PC-3 (cell line): ENCODE results near the gene MZB1. TPM values are rescaled to one million over a fixed set of nuclear protein-coding genes. Genes with fewer than 3 reads are reported as not detected.

Experiments used
- ATAC-seq: fragments of 200-7000 bp; cut with Tn5 transposase; 2 replicates; pipeline ENCODE4 v1.9.1; 2020; ENCODE audit warnings: mild to moderate bottlenecking, moderate library complexity
- BruUV-seq: library from RNA; stranded (reverse); fragments of 400-500 nt; replicated peaks from 2 replicates; lab custom pipeline; 2021; lab: Mats Ljungman, UMichigan
- CTCF ChIA-PET: fragments of 300-600 bp; sonication (Branson Sonifier 250); formaldehyde crosslinking; loops from one replicate; lab custom pipeline; 2022; ENCODE audit warnings: antibody characterized with exemption; lab: Charles Lee
- POLR2A ChIA-PET: fragments of 300-600 bp; sonication (Branson Sonifier 250); formaldehyde crosslinking; loops from one replicate; lab custom pipeline; 2022; ENCODE audit warnings: antibody characterized with exemption; ENCODE audit not compliant: unreplicated experiment; lab: Charles Lee
- DNase-seq: peaks from one replicate; pipeline ENCODE4 v3.0.0-alpha.2; 2015
- H2AFZ ChIP-seq: fragments of 300-600 bp; sonication (generic); 2 replicates; pipeline ENCODE4 v1.6.0; 2016; ENCODE audit warnings: antibody characterized with exemption, low read length
- H3F3A ChIP-seq: fragments of 300-600 bp; sonication (generic); one replicate; pipeline ENCODE4 v1.6.0; 2017; ENCODE audit warnings: antibody characterized with exemption, low read length, control low read depth, mild to moderate bottlenecking; ENCODE audit not compliant: unreplicated experiment
- H3K27ac ChIP-seq: fragments of 300-600 bp; sonication (generic); 2 replicates; pipeline ENCODE4 v1.5.1; 2016; ENCODE audit warnings: mild to moderate bottlenecking, low read length
- H3K27me3 ChIP-seq: fragments of 300-600 bp; sonication (generic); 2 replicates; pipeline ENCODE4 v1.6.1; 2016; ENCODE audit warnings: low read length, mixed read lengths
- H3K36me3 ChIP-seq: fragments of 300-600 bp; sonication (generic); 2 replicates; pipeline ENCODE4 v1.6.1; 2016; ENCODE audit warnings: low read depth, mixed run types, low read length, mixed read lengths
- H3K4me1 ChIP-seq: fragments of 300-600 bp; sonication (generic); 2 replicates; pipeline ENCODE4 v1.5.1; 2016; ENCODE audit warnings: low read length; ENCODE audit not compliant: insufficient read depth
- H3K4me2 ChIP-seq: fragments of 300-600 bp; sonication (generic); 2 replicates; pipeline ENCODE4 v1.6.0; 2016; ENCODE audit warnings: low read length
- H3K4me3 ChIP-seq: fragments of 300-600 bp; sonication (generic); 2 replicates; pipeline ENCODE4 v1.5.1; 2016; ENCODE audit warnings: mild to moderate bottlenecking, low read length, mixed read lengths
- H3K79me2 ChIP-seq: fragments of 300-600 bp; sonication (generic); 2 replicates; pipeline ENCODE4 v1.6.1; 2017; ENCODE audit warnings: low read length, mixed read lengths
- H3K9ac ChIP-seq: fragments of 300-600 bp; sonication (generic); 2 replicates; pipeline ENCODE4 v1.6.0; 2016; ENCODE audit warnings: mild to moderate bottlenecking, low read length
- H3K9me2 ChIP-seq: fragments of 300-600 bp; sonication (generic); replicated peaks from 2 replicates; pipeline ENCODE4 v1.6.1; 2016; ENCODE audit warnings: mixed run types, low read length, mixed read lengths
- H3K9me3 ChIP-seq: fragments of 300-600 bp; sonication (generic); 2 replicates; pipeline ENCODE4 v1.6.1; 2016; ENCODE audit warnings: low read length, mixed read lengths
- H4K20me1 ChIP-seq: fragments of 300-600 bp; sonication (generic); 2 replicates; pipeline ENCODE4 v1.6.1; 2016; ENCODE audit warnings: low read length, mixed read lengths
- EZH2 ChIP-seq: fragments of 300-600 bp; sonication (generic); IDR thresholded peaks from one replicate; pipeline ENCODE4 v1.6.1; 2017; ENCODE audit warnings: antibody characterized with exemption, mild to moderate bottlenecking, low read length; ENCODE audit not compliant: unreplicated experiment
- EZH2phosphoT487 ChIP-seq: fragments of 300-600 bp; sonication (generic); IDR thresholded peaks from 2 replicates; pipeline ENCODE4 v1.6.1; 2018; ENCODE audit warnings: mild to moderate bottlenecking, antibody characterized with exemption, low read length, borderline replicate concordance
- intact Hi-C: fragments of 100-400 bp; cut with micrococcal nuclease; formaldehyde crosslinking; loops from 2 replicates; pipeline ENCODE4 v1.9.0; 2023
- total RNA-seq: library from RNA; depleted of rRNA; stranded (reverse); fragments of >200 nt; gene quantifications from 2 replicates; pipeline ENCODE4 v1.2.3, GENCODE V29; 2014
- TF ChIP-seq, protein P1 (sequence below): fragments of 300-600 bp; sonication (generic); conservative IDR thresholded peaks from 2 replicates; pipeline ENCODE4 v1.5.1; 2017; ENCODE audit warnings: antibody characterized with exemption, low read depth, mild to moderate bottlenecking, low read length

Gene MZB1
- total RNA-seq, 1 experiment from 2014 or later, result 0.22 TPM

DNA sequence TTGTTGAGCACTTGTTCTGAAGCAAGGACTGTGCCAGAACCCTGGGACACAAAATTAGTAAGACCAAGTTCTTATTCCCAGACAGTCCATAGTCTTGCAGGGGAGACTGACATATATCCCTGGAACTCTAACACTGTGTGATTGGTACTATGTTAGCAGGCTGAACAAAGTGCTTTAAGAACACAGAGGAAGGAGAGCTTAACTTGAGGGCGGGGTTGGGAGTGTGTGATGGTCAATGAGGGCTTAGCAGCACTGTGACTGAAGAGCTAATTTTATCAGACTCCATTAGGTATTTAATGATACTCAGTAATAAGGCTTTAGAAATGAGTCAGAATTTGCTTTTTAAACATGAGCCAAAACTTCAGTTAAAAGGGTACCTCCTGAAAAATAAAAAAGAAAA, 29.1 kb upstream of the MZB1 start:
- H4K20me1 ChIP-seq, result no peaks in the 10 kb centered on the region
- no peak overlapping the region for H2AFZ ChIP-seq
- TF ChIP-seq, protein P1, sequence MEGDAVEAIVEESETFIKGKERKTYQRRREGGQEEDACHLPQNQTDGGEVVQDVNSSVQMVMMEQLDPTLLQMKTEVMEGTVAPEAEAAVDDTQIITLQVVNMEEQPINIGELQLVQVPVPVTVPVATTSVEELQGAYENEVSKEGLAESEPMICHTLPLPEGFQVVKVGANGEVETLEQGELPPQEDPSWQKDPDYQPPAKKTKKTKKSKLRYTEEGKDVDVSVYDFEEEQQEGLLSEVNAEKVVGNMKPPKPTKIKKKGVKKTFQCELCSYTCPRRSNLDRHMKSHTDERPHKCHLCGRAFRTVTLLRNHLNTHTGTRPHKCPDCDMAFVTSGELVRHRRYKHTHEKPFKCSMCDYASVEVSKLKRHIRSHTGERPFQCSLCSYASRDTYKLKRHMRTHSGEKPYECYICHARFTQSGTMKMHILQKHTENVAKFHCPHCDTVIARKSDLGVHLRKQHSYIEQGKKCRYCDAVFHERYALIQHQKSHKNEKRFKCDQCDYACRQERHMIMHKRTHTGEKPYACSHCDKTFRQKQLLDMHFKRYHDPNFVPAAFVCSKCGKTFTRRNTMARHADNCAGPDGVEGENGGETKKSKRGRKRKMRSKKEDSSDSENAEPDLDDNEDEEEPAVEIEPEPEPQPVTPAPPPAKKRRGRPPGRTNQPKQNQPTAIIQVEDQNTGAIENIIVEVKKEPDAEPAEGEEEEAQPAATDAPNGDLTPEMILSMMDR, result no peak
- TF ChIP-seq EZH2phosphoT487 (no peak), EZH2 (no peak)
- no peaks in the 10 kb centered on the region for H3K36me3 ChIP-seq
- no peak for ATAC-seq
- no peak overlapping the region for H3K27ac ChIP-seq
- no peaks in the 10 kb centered on the region for H3F3A ChIP-seq
- no peaks in the 10 kb centered on the region for H3K27me3 ChIP-seq
- no peak overlapping the region for H3K4me2 ChIP-seq
- H3K4me3 ChIP-seq, result no peak overlapping the region
- CTCF ChIA-PET, result no interaction called here
- H3K79me2 ChIP-seq, result no peaks in the 10 kb centered on the region
- intact Hi-C loops, result no loop called here
- DNase-seq, result no peak
- no peak overlapping the region for H3K9ac ChIP-seq
- H3K4me1 ChIP-seq, result no peaks in the 10 kb centered on the region
- no TSS peak for BruUV-seq
- no peaks in the 10 kb centered on the region for H3K9me3 ChIP-seq
- no peaks in the 10 kb centered on the region for H3K9me2 ChIP-seq
- POLR2A ChIA-PET, result no interaction called here

DNA sequence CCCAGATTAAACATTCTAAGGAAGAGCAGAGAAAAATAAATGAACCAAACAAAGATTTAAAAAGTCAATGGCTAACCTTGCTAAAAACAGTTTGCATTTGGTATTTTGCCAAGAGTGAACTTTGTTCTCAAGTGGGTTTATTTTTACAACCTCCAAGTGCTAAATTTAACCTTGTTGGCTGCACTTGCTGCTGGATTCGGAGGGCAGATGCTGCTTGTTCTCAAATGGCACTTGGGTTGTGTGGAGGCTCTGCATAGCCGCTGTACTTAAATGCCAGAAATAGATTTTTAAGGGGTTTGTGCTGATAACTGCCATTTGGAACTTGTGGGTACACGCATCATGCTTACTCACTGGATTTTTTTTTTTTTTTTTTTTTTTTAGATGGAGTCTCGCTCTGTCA, 27.5 kb upstream of the MZB1 start:
- POLR2A ChIA-PET, result no interaction called here
- CTCF ChIA-PET, result no interaction called here

DNA sequence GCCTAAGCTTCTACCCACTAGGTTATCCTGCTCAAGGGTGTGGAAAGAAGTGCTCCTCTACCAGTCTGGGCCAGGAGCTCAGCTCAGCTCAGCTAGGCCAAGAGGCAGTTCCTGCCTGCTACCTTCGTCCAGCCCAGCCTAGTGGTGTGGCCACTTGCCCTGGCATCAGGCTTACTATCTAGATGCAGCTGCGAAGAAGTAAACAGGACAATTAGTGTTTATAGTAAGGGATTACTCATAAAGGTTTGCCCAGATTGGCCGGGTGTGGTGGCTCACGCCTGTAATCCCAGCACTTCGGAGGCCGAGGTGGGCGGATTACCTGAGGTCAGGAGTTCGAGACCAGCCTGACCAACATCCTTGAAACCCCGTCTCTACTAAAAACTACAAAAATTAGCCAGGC, 26.9 kb upstream of the MZB1 start:
- Histone ChIP-seq H3K79me2 (no peaks in the 10 kb centered on the region), H4K20me1 (no peaks in the 10 kb centered on the region), H2AFZ (no peak overlapping the region), H3K9me3 (no peaks in the 10 kb centered on the region), H3K36me3 (no peaks in the 10 kb centered on the region), H3K9ac (no peak overlapping the region), H3K9me2 (no peaks in the 10 kb centered on the region), H3K4me1 (no peaks in the 10 kb centered on the region), H3K27me3 (no peaks in the 10 kb centered on the region), H3K4me3 (no peak overlapping the region), H3K4me2 (no peak overlapping the region), H3K27ac (no peak overlapping the region), H3F3A (no peaks in the 10 kb centered on the region)
- POLR2A ChIA-PET, result interaction anchor here (0.5 kb wide), 1 partner anchor 15 kb away, joined by 3 read pairs; no protein-coding TSS in a partner anchor
- no TSS peak for BruUV-seq
- intact Hi-C loops, result no loop called here
- ATAC-seq (no peak), DNase-seq (no peak)
- TF ChIP-seq EZH2phosphoT487, result no peak
- TF ChIP-seq EZH2, result no peak
- TF ChIP-seq, protein P1, result no peak
- CTCF ChIA-PET, result no interaction called here

More for the DNA sequence above, 27.5 kb upstream of the MZB1 start:
- DNase-seq (no peak), ATAC-seq (no peak)
- Histone ChIP-seq H3K27ac (no peak overlapping the region), H3K4me1 (no peaks in the 10 kb centered on the region), H4K20me1 (no peaks in the 10 kb centered on the region), H3K9me2 (no peaks in the 10 kb centered on the region), H2AFZ (no peak overlapping the region), H3K36me3 (no peaks in the 10 kb centered on the region), H3K27me3 (no peaks in the 10 kb centered on the region), H3K4me3 (no peak overlapping the region), H3K4me2 (no peak overlapping the region), H3K9ac (no peak overlapping the region), H3K9me3 (no peaks in the 10 kb centered on the region), H3K79me2 (no peaks in the 10 kb centered on the region), H3F3A (no peaks in the 10 kb centered on the region)
- no TSS peak for BruUV-seq
- TF ChIP-seq, protein P1, result no peak
- no peak for TF ChIP-seq EZH2
- no peak for TF ChIP-seq EZH2phosphoT487
- intact Hi-C loops, result no loop called here
